CD4-positive, alpha-beta T cell treated with Interleukin-17A for 1 hour (primary cell): Measurements from ENCODE around the gene CDHR2.
"Not testable (repeated sequence)": the region's sequence is repeated elsewhere in the genome, so short reads cannot be mapped to it uniquely, and the experiment has no call there.

Source experiments
- DNase-seq: peaks from one replicate; pipeline ENCODE4 v3.0.0-alpha.2; 2020

The CDHR2 gene

DNA sequence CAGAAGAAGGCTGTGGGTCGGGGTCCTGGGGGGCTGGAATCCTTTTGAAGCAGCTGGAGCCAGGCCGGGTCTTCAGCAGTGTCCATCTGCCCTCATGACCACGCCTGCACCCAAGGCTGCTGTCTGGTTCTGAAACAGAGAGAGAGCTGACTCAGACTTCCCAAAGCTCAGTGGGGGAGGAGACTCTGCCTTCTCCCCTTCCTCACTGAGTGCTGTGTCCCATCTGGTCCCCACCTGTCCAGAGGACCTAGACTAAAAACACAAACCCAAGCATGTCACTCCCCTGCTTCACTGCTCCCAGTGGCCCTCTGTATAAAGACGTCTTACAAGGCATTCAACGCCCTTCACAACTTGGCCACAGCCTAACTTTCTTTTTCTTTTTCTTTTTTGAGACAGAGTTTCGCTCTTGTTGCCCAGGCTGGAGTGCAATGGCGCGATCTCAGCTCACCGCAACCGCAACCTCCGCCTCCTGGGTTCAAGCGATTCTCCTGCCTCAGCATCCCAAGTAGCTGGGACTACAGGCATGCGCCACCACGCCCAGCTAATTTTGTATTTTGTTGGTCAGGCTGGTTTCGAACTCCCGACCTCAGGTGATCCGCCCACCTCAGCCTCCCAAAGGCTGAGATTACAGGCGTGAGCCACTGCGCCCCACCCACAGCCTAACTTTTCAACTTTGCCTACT, 50.7 kb downstream of the CDHR2 start:
- DNase-seq, result not testable (repeated sequence)

- DNase-seq, result no peak
Measured at GRCh38 chr5:176601901-176602482, 52.9 kb downstream of the CDHR2 start.

DNA sequence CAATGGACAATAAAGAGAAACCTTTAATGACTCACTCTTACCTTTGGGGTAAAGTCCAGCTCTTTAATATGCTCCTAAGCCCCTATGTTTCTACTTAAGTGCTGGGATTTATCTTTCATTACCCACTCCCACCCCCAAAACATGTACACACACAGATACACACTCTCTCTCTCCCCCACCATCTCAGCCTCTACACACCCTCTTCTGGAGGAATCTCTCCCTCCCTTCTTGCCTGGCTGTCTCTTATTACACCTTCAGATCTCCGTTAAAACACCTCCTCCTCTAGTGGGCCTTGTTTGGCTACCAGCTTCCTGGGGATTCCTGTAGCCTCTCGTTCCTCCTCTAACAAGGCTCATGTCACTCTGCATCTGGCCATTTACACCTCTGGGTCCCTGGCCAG, 53.9 kb downstream of the CDHR2 start:
- DNase-seq, result no peak

DNA sequence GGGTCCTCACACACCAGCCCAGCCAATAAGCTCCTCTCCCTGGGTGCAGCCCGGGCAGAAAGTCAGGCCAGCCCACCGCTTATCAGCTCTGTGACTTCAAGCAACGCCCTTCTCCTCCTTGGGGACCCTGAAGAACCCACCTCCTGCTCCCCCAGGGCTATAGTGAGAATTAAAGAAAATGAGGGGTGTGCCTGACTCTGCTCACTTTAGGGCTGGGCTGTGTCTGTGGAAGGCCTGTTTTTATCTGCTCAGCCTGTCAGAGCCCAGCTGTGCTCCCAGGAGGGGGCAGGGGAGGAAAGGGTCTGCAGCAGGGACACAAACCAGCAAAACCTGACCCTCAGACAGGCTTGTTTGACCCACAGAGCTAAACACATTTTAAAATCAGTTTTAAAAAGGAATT, 56.9 kb downstream of the CDHR2 start:
- no peak for DNase-seq

GRCh38 chr5:176606875-176607274, 57.7 kb downstream of the CDHR2 start:
- no peak for DNase-seq

- no peak for DNase-seq
Measured at GRCh38 chr5:176608142-176608705, 59.1 kb downstream of the CDHR2 start.

DNA sequence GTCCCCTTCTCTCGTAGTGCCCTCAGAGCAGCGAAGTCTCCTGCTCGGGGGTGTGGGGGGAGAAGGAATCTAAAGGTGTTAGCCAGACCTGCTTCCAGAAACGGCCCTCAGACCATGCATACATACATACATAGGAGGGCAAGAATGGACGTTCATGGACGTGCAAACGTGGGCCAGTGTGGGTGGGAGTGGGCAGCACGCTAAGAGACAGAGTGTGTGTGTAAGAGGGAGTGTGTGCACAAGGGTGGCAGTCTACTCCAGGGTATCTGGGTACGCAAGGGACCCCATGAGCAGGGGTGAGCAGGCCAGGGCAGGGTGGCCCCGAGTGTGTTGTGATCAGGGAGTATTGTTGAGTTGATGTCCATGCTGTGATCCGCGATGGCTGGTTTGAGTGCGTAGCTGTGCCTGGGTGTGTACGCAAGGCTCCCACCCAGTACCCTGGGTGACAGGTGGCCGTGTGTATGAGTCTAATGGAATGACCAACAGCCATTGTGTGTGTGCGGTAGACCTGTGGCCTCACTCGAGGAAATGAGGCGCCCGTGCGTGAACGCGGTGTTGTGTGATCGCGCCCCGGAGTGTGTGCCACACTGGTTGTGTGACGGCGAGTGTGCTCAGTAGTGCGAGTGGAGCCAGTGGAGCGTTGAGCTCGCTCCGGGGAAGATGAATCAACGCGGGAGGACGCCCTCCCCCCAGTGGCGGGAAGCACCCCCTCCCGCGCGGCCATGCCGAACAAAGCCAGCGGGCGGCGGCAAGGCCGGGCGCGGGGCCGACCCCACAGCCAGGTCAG, 60.0 kb downstream of the CDHR2 start:
- no peak for DNase-seq

- peak; percentile 49 for DNase-seq
Measured at GRCh38 chr5:176609724-176610434, 60.7 kb downstream of the CDHR2 start, which contains the start of gene GPRIN1. TSS of gene GPRIN1 (minus strand) at chr5:176610156. CDS start at chr5:176599834, 10,322 bp downstream.

DNA sequence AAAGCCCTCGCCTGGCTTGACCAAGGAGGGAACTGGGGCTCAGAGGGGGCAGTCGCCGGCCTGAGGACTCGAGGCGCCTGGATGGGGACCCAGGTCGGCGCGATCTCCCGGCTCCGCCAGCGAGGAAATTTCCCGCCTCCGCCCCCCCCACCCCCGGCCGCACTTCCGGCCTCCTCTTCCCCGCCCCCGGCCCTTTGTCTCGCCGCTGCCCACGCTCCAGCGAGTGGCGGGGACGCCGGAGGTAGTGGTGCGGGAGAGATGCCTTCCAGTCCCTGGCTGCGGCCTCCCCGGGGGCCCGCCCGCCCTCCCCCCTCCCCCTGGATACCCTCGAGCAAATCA, 61.3 kb downstream of the CDHR2 start:
- no peak for DNase-seq

DNA sequence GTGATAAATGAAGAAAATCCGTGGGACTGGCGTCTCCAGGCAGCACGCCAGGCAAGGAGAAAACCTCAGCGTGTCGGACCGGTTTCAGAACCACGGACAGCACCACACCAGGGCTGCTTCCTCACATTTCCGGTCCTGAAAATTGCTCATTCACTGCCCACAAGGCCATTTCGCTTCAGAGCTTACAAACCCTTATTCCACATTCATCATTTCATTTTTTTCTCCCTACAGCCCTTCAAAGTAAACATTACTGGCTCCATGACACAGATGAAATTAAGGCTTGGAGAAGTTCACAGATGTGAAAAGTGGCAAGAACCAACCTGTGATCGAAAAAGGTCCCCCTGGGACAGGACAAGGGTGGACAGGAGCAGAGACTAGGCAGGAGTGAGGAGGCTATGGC, 62.3 kb downstream of the CDHR2 start:
- DNase-seq, result peak; percentile 57

DNA sequence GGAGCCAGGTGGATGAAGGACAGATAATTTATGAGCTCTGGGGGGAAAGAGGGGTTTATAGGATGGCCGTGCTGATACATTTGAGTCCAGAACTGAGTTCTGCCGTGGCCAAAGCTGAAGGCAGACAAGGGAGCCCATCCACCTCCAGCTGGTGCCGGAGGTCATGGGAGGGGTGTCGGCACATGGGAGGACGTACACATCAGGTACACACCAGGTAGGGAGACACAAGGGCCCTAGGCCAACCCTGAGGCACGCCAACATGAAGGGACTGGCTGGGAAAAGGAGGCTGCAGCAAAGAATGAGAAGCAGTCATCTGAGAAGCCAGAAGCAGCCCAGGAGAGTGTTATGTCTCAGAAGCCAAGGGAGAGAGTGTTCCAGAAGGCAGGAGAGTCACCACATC, 62.9 kb downstream of the CDHR2 start:
- DNase-seq, result no peak

DNA sequence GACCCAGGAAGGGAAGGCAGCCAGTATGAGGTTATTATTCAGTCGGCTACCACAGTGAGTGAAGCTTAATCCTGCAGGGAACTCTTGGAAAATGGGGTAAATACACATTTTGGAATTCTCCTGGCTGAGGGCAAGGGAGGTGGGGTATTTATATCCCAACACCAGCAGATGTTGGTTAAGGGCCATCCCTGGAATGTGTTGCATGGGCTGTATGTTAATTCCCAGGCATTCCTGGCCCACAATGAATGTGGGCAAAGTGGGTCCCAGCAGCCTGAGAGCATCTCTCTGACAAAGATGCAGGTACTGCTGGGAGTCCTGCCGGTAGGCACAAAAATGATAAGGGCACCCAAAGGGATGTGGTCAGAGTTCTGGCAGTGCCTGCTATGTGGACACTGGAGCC, 63.7 kb downstream of the CDHR2 start:
- DNase-seq, result no peak

DNA sequence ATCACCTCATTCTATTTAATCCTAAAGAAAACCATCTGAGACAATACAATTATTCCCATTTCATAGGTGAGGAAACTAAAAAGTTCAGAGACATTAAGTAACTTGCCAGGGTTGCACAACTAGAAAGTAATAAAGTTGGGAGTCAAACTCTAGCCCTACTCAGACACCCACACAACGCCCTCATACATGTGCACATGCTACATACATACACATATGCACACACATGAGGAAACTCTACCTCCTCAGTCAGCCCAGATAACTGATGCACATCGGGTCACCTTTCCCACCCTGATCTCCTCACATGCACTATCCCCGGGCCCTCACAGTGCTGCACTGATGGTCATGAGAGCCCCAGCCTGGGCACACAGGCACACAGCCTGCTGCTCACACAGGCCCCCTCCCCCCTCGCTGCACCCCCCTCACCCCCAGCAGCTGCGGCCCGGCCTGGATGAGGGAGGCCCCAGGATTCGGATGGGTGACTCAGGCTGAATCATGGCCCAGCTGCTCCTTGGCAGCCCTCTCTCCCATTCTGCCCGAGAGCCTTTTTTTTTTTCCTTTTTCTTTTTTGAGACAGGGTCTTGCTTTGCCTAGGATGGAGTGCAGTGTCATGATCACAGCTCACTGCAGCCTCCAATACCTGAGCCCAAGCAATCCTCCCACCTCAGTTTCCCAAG, 65.8 kb downstream of the CDHR2 start:
- DNase-seq, result no peak

- DNase-seq, result no peak
Measured at GRCh38 chr5:176616511-176616910, 67.4 kb downstream of the CDHR2 start.

DNA sequence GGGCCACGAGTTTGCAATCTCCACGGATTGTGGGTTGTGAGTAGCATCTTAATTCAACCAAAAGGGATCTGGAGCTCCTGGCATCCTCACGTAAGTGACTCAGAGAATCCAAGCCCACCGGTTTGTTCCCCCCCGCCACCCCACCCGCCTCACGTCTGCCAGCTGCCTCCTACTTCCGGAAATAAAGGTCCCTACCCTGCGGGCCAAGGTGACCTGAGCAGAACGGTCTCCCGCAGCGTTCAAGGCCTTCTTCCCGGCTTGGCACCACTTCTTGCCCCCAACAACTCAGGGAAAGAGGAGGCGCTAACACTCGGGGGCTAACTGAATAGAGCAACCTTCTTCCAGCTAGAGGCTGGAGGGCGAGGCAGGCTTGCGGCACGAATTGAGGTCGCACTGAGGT, 69.6 kb downstream of the CDHR2 start:
- no peak for DNase-seq

- peak; percentile 84 for DNase-seq
Measured at GRCh38 chr5:176619203-176619568, 70.0 kb downstream of the CDHR2 start.

GRCh38 chr5:176619569-176620332, 70.6 kb downstream of the CDHR2 start:
- no peak for DNase-seq

GRCh38 chr5:176620333-176620981, 71.3 kb downstream of the CDHR2 start:
- peak; percentile 9 for DNase-seq

- no peak for DNase-seq
Measured at GRCh38 chr5:176621661-176622079, 72.5 kb downstream of the CDHR2 start.

GRCh38 chr5:176624142-176624541, 75.0 kb downstream of the CDHR2 start:
- DNase-seq, result no peak

DNA sequence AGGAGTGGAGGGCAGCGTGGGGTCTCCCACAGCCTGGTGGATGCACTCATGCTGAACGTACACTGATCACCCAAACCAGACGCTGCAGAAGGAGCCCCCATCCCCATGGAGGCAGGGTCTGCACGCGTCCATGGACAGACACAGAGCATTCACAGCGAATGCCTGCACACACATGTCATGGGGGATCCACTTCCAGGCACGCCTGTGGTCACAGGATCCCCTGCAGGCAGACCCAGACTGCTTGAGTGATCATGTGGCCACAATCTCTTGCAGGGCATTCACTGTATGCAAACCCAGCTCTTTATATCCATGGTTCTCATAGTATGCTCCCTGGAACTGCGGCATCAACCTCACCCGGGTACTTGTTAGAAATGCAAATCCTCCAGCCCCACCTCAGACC, 75.8 kb downstream of the CDHR2 start:
- DNase-seq, result no peak
